WI38 (cell line): ENCODE data around the gene MAGIX.

Experiments
- H3K4me3 ChIP-seq: 2 replicates; pipeline ENCODE4 v1.5.1; 2011; ENCODE audit warnings: low read depth, mild to moderate bottlenecking, control low read depth, low read length
- TF ChIP-seq, protein P1 (sequence below): IDR thresholded peaks from 2 replicates; pipeline ENCODE4 v1.5.1; 2012; ENCODE audit warnings: low read depth, mild to moderate bottlenecking, control low read depth, low read length

MAGIX gene

DNA sequence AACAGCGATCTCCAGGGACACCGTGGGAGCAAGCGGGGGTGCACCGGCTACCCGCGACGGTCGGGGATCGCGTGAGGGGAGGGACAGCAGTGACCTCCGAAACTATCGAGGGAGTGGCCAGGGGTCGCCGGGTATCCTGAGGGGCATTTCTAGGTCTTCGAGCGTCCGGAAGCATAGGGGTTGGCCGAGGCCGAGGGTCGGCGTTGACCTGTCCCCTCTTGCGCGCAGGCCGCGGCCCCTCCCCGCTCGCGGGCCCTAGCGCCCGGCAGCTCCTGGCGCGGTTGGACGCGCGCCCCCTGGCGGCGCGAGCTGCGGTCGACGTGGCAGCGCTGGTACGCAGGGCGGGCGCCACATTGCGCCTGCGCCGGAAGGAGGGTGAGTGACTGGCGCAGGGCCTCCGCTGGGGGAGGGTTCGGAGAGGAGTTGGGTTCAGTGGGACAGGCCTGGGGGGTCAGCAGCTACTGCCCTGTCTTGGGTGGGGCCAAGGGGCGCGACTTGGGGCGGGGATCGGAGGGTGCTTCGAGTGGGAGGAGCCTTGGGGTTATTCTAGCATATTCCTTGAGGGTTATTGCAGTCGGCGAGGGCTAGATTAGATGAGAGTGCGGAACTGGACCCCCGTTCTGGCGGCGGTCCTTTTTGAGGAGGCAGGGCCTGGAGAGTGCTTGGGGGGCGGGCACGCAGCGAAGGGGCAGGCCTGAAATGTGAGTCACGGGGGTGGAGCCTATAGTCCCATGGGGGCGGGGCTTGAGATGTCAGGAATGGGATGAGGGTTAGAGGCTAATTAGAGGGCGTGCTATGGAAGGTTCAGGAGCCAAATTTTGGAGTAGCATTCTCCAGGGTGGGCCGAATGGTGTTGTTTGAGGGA, 1.2 kb downstream of the MAGIX start:
- peak overlapping the region; percentile 22; the same call in 1 of the 2 replicates for H3K4me3 ChIP-seq
- TF ChIP-seq, protein P1, sequence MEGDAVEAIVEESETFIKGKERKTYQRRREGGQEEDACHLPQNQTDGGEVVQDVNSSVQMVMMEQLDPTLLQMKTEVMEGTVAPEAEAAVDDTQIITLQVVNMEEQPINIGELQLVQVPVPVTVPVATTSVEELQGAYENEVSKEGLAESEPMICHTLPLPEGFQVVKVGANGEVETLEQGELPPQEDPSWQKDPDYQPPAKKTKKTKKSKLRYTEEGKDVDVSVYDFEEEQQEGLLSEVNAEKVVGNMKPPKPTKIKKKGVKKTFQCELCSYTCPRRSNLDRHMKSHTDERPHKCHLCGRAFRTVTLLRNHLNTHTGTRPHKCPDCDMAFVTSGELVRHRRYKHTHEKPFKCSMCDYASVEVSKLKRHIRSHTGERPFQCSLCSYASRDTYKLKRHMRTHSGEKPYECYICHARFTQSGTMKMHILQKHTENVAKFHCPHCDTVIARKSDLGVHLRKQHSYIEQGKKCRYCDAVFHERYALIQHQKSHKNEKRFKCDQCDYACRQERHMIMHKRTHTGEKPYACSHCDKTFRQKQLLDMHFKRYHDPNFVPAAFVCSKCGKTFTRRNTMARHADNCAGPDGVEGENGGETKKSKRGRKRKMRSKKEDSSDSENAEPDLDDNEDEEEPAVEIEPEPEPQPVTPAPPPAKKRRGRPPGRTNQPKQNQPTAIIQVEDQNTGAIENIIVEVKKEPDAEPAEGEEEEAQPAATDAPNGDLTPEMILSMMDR: no peak

DNA sequence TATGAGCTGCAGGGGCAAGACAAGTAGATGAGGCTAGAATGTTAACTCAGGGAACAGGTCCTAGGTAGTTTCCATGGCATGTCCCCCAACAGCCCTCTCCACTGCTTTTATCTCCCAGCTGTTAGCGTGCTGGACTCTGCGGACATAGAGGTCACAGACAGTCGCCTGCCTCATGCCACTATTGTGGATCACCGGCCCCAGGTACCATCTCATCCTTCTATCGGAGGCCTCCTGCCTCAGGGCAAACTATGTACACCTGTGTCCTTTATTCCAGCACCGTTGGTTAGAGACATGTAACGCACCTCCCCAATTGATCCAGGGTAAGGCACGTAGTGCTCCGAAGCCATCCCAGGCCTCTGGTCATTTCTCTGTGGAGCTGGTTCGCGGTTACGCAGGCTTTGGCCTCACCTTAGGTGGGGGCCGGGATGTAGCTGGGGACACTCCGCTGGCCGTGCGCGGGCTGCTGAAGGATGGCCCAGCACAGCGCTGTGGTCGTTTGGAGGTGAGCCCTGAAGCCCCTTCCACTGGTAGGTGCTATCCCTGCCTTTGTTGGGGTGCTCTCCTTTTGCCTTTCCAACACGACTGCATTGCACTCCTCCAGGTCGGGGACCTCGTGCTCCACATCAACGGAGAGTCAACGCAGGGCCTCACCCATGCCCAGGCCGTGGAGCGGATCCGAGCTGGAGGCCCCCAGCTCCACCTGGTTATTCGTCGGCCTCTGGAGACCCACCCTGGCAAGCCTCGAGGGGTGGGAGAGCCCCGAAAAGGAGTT, 2.2 kb downstream of the MAGIX start:
- TF ChIP-seq, protein P1: no peak
- no peak overlapping the region for H3K4me3 ChIP-seq

DNA sequence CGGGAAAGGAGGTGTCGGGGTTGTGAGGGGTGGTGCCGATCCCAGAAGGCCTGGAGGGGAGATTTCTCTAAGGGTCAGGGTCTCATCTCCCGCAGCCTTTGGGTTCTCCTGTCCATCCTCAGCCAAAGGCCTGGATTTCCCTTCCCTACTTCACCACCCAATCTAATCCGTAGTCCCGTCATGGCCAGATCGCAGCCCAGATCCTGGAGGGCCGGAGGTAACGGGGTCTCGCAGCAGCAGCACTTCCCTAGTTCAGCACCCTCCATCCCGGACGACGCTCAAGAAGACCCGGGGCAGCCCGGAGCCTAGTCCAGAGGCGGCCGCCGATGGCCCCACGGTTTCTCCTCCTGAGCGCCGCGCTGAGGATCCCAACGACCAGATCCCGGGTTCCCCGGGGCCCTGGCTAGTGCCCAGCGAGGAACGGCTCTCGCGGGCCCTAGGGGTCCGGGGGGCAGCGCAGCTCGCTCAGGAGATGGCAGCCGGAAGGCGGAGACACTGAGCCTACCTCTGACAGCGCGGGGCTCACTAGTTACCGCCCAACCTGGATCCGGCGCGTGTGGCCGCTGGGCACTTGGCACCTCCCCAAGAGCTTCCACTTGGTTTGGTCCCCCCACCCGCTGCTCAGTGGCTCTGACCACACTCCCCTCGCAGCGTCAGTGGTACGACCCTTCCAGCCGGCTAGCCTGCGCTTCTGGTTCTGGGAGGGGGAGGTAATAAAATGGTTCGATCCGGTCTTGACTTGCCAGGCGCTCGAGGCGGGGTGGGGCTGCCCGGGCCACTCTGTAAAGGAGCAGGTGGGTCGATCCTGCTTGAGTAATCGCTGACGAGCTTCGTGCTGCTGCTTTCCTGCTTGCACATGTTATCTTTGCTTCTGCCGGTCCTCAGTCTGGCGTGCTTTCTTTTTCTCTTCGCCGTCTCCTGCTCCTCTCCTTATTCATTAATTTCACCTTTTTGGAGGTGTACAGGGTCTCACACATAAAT, 3.6 kb downstream of the MAGIX start:
- peak overlapping the region; percentile 48; the same call in 1 of the 2 replicates for H3K4me3 ChIP-seq
- TF ChIP-seq, protein P1: no peak

DNA sequence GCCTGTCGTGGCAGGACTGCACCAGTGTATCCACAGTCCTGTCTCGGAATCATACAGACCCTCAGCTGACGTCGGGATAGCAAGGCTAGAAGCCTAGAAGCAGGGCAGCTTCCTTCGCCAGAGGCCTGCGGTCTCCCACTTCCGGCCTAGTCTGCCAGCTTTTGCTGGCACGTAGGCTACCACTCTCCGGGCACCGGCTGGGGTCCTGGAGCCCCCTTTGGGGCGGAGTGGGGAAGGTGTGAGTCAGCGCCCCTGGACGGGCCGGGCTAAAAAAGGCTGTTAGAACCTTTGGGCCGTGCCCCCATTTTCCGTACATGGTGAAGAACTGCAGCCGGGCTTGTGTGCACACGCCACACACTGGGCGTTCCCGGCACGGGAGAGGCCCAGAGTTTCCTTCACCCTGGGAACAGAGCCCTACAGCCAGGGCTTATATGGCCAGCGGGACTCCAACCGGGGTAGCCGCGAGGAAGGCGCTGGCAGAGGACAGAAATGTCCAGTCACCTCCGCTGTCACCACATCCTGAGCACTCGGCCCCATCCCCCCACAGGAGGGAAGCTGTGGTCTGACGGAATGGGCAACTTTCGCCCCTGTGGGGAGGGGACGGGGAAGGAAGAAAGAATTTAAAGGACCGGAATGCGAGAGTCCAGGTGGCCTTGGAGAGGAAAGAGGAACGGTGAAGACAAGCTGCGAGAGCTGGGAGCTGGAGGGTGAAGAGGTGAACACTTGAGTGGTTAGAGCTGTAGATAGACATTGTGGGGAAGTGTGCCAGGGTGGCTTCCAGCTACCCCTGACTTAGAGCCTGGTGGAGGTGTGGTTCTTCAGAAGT, 4.6 kb downstream of the MAGIX start:
- peak overlapping the region; percentile 48 for H3K4me3 ChIP-seq
- TF ChIP-seq, protein P1: no peak

DNA sequence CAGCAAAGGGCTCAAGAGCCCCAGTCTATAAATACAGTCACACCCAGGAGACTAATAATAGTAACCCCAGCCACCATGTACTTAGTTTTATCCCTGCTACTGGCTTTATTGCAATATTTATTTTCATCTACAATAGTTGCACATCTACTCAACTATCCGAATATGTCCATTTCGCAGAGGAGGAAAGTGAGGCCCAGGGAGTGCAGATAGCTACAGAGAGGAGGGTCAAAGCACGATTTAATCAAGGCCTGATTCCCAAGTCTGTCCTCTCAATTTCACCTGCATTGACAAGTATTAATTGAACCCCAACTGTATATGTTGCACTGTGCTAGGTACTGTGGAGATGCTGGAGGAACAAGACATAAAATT, 5.2 kb downstream of the MAGIX start:
- peak overlapping the region; percentile 48 for H3K4me3 ChIP-seq

More for the DNA sequence above, 5.2 kb downstream of the MAGIX start:
- TF ChIP-seq, protein P1: no peak
